CD4-positive, CD25-positive, alpha-beta regulatory T cell (primary cell): ENCODE measurements around the gene TSPYL6. TPM values are rescaled to one million over a fixed set of nuclear protein-coding genes. Genes with fewer than 3 reads are reported as not detected.
A peak's percentile ranks its signal among the peaks of the same experiment; 100 is the strongest.

Experiments
- ATAC-seq, 2 donors: fragments of 150-1000 bp; cut with Tn5 transposase; one replicate each; pipeline ENCODE4 v1.10.0; 2021; ENCODE audit warnings: low read depth in 2 of 2, moderate number of reproducible peaks in 2 of 2, moderate library complexity in 1 of 2
- DNase-seq, 3 donors: peaks; one replicate each; pipeline versions ENCODE4 v3.0.0 to v3.0.0-alpha.2; 2012 to 2022; ENCODE audit warnings: mixed read lengths in 1 of 3
- H3K27ac ChIP-seq: one replicate; pipeline ENCODE4 v1.7.0; 2013; ENCODE audit warnings: mild to moderate bottlenecking, low read length; ENCODE audit not compliant: insufficient read depth, poor library complexity, severe bottlenecking
- H3K27me3 ChIP-seq: one replicate; pipeline ENCODE4 v1.7.0; 2013; ENCODE audit warnings: low read length; ENCODE audit not compliant: control insufficient read depth, insufficient read depth
- H3K36me3 ChIP-seq: one replicate; pipeline ENCODE4 v1.7.0; 2013; ENCODE audit warnings: mild to moderate bottlenecking, low read length, moderate library complexity; ENCODE audit not compliant: control insufficient read depth, insufficient read depth
- H3K4me1 ChIP-seq: 2 replicates; pipeline ENCODE4 v1.7.0; 2013; ENCODE audit warnings: mild to moderate bottlenecking, low read length; ENCODE audit not compliant: insufficient read depth, control insufficient read depth, poor library complexity, severe bottlenecking
- H3K4me3 ChIP-seq: one replicate; pipeline ENCODE4 v1.7.0; 2013; ENCODE audit warnings: low read depth, mild to moderate bottlenecking, low read length, moderate library complexity
- H3K9me3 ChIP-seq, 2 experiments: 1 replicate in 1 of 2; 2 replicates in 1 of 2; pipeline ENCODE4 v1.7.0; 2013; ENCODE audit warnings: low read length in 2 of 2, mild to moderate bottlenecking in 1 of 2, moderate library complexity in 1 of 2; ENCODE audit not compliant: control insufficient read depth in 2 of 2
- H3K27ac Mint-ChIP-seq, 3 donors: one replicate each; pipeline ENCODE4 v1.8.0; 2020 to 2022; ENCODE audit warnings: mild to moderate bottlenecking in 3 of 3, mixed read lengths in 3 of 3, moderate library complexity in 2 of 3
- H3K27me3 Mint-ChIP-seq: one replicate; pipeline ENCODE4 v1.8.0; 2022; ENCODE audit warnings: mild to moderate bottlenecking, mixed read lengths
- H3K36me3 Mint-ChIP-seq: one replicate; pipeline ENCODE4 v1.8.0; 2020; ENCODE audit warnings: mixed read lengths
- H3K4me1 Mint-ChIP-seq, 4 donors: one replicate each; pipeline ENCODE4 v1.8.0; 2020 to 2022; ENCODE audit warnings: mixed read lengths in 4 of 4, mild to moderate bottlenecking in 1 of 4
- H3K4me3 Mint-ChIP-seq, 4 donors: one replicate each; pipeline ENCODE4 v1.8.0; 2020 to 2022; ENCODE audit warnings: mild to moderate bottlenecking in 4 of 4, mixed read lengths in 4 of 4, moderate library complexity in 3 of 4
- H3K9me3 Mint-ChIP-seq, 7 donors: one replicate each; pipeline ENCODE4 v1.8.0; 2020 to 2022; ENCODE audit warnings: mixed read lengths in 7 of 7, mild to moderate bottlenecking in 3 of 7, moderate library complexity in 2 of 7
- polyA plus RNA-seq, 4 donors: library from polyadenylated mRNA; unstranded; fragments of 300-500 nt; fragmentation: Illumina TruSeq; gene quantifications; one replicate each; pipeline ENCODE4 v1.2.3, GENCODE V29; 2021
- total RNA-seq: library from RNA; stranded (reverse); gene quantifications from one replicate; pipeline ENCODE4 v1.2.3, GENCODE V29; 2022

TSPYL6 gene
- total and polyA plus RNA-seq, 5 donors from 2014 or later = not detected

DNA sequence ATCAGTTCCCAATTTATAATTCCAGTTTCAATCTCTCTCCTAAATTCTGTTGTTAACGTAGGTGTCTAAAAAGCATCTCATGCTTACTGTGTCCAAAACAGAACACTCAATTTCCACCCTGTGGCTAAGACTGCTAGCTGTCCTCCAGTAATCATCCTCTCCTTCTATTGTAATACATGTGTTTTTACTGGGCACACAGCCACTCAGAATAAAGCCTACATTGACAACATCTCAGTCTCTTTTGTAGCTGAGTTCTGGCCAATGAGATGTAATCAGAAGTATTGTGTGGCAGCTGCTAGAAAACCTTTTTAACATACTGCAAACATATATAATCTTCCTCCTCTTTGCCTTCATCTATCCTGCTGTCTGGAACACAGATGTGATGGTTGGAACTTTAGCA lies 29.4 kb upstream of the TSPYL6 start:
- H3K36me3 Mint-ChIP-seq = peaks cover 14% of the 10 kb centered on the region
- peaks cover 0 to 5% (median 4%) of the 10 kb centered on the region in 4 donors for H3K4me1 Mint-ChIP-seq

DNA sequence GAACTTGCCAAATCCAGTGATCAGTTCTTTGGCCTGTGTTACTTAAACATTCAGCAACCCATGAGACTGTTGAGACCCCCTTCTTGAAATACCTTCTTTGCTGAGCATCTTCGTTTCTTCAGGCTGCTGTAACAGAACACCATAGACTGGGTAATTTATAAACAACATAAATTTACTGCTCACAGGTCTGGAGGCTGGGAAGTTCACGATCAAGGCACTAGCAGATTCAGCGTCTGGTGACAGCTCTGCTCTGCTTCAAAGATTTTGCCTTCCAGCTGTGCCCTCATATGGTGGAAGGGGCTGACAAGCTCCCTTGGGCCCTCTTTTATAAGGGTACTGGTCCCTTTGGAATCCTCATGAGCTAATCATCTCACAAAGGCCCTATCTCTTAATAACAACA lies 28.8 kb upstream of the TSPYL6 start:
- no peak for ATAC-seq

More for the DNA sequence above, 29.4 kb upstream of the TSPYL6 start:
- H3K4me3 Mint-ChIP-seq = no peak overlapping the region
- no peaks in the 10 kb centered on the region for H3K27me3 Mint-ChIP-seq
- peaks cover 0 to 4% (median 0%) of the 10 kb centered on the region in 7 donors for H3K9me3 Mint-ChIP-seq
- H3K36me3 ChIP-seq = no peaks in the 10 kb centered on the region
- H3K4me3 ChIP-seq = no peak overlapping the region
- H3K27ac ChIP-seq = no peak overlapping the region
- ATAC-seq (no peak), DNase-seq (no peak)
- H3K9me3 ChIP-seq = no peaks in the 10 kb centered on the region
- H3K4me1 ChIP-seq = no peaks in the 10 kb centered on the region
- no peaks in the 10 kb centered on the region for H3K27me3 ChIP-seq
- no peak overlapping the region for H3K27ac Mint-ChIP-seq

DNA sequence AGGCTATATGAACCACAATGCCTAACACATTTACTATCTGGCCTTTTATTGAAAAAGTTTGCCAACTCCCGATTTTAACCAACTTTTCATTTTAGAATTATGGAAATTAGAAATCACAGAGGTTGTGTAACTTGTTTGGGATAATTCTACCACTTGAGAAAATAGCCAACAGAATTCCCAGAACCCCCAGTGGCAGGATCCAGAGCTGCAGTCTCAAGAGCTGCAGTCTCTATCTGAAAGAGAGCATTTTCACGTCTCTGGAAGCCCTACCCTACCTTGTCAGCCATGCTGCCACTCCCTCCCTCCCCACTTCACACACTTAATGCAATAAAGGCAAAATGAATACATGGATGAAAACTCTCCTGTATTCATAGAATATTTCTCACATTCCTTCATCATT lies 23.4 kb upstream of the TSPYL6 start:
- H3K27me3 Mint-ChIP-seq = no peaks in the 10 kb centered on the region
- no peak overlapping the region for H3K4me3 Mint-ChIP-seq
- H3K36me3 ChIP-seq = no peaks in the 10 kb centered on the region
- H3K9me3 ChIP-seq = no peaks in the 10 kb centered on the region
- H3K27ac ChIP-seq = no peak overlapping the region
- no peaks in the 10 kb centered on the region for H3K4me1 ChIP-seq
- H3K9me3 Mint-ChIP-seq = peaks cover 0 to 2% (median 0%) of the 10 kb centered on the region in 7 donors
- ATAC-seq = no peak
- H3K27ac Mint-ChIP-seq = no peak overlapping the region
- H3K36me3 Mint-ChIP-seq = peaks cover 3% of the 10 kb centered on the region
- DNase-seq = no peak
- H3K4me3 ChIP-seq = no peak overlapping the region
- no peaks in the 10 kb centered on the region for H3K27me3 ChIP-seq
- H3K4me1 Mint-ChIP-seq = peaks cover 0 to 5% (median 5%) of the 10 kb centered on the region in 4 donors

More for the DNA sequence above, 28.8 kb upstream of the TSPYL6 start:
- peaks cover 0 to 4% (median 0%) of the 10 kb centered on the region in 7 donors for H3K9me3 Mint-ChIP-seq
- no peak overlapping the region for H3K4me3 ChIP-seq
- no peaks in the 10 kb centered on the region for H3K36me3 ChIP-seq
- H3K27me3 ChIP-seq = no peaks in the 10 kb centered on the region
- H3K4me3 Mint-ChIP-seq = no peak overlapping the region
- H3K9me3 ChIP-seq = no peaks in the 10 kb centered on the region
- H3K36me3 Mint-ChIP-seq = peaks cover 14% of the 10 kb centered on the region
- no peaks in the 10 kb centered on the region for H3K27me3 Mint-ChIP-seq
- peaks cover 0 to 5% (median 5%) of the 10 kb centered on the region in 4 donors for H3K4me1 Mint-ChIP-seq
- no peak overlapping the region for H3K27ac Mint-ChIP-seq
- no peaks in the 10 kb centered on the region for H3K4me1 ChIP-seq
- H3K27ac ChIP-seq = no peak overlapping the region
- DNase-seq = no peak

DNA sequence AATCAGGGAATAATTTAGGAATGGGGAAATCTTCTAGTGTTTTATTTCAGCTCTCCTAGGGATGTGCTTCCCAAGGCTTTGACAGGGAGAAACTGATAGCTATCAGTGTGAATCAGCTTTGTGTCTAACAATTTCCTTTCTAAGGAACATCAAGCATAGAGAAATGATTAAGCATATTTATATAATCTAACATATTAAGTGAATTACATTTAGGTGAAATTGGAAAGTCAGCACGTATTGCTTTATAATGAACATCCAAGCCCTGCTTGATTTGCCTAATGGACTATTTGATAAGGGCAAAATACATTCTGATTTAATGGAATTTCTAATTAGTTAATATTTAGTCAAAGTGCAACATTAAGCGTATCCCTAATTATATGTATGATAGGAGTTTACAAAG lies 19.5 kb upstream of the TSPYL6 start:
- Histone ChIP-seq H3K9me3 (no peaks in the 10 kb centered on the region), H3K27ac (no peak overlapping the region), H3K4me1 (no peaks in the 10 kb centered on the region), H3K4me3 (no peak overlapping the region), H3K36me3 (no peaks in the 10 kb centered on the region), H3K27me3 (no peaks in the 10 kb centered on the region)
- no peak for DNase-seq
- H3K36me3 Mint-ChIP-seq = peaks cover 13% of the 10 kb centered on the region
- H3K27me3 Mint-ChIP-seq = no peaks in the 10 kb centered on the region
- H3K4me3 Mint-ChIP-seq = no peak overlapping the region
- no peak overlapping the region for H3K27ac Mint-ChIP-seq
- no peak for ATAC-seq
- H3K9me3 Mint-ChIP-seq = peaks cover 0 to 3% (median 0%) of the 10 kb centered on the region in 7 donors
- peaks cover 0 to 15% (median 3%) of the 10 kb centered on the region in 4 donors for H3K4me1 Mint-ChIP-seq

DNA sequence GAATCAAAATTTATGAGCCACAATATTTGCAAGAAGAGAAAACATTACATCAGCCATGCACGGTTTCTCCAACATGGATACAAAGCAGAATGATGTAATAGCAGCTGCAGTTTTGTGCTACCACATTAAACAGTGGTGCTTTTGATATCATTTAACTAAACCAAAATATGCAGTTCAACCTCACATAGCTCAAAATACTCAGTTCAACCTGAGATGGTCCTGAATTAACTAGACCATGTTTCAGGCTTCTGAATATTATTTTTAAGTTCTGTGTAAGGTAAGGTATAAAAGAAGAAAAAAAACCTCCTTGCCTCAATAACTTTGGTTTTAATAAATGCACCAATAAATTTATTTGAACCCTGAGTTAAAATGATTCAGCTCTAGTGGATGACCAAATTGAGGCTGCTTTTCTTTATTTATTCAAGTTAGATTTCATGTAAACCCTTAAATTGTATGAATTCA lies 18.8 kb upstream of the TSPYL6 start:
- Mint-ChIP-seq H3K9me3 (peaks cover 0 to 3% (median 0%) of the 10 kb centered on the region in 7 donors), H3K27ac (no peak overlapping the region), H3K27me3 (no peaks in the 10 kb centered on the region), H3K36me3 (peaks cover 13% of the 10 kb centered on the region), H3K4me1 (peaks cover 0 to 13% (median 3%) of the 10 kb centered on the region in 4 donors), H3K4me3 (no peak overlapping the region)
- H3K4me3 ChIP-seq = no peak overlapping the region
- ATAC-seq = no peak
- DNase-seq = no peak
- H3K36me3 ChIP-seq = no peaks in the 10 kb centered on the region
- H3K4me1 ChIP-seq = no peaks in the 10 kb centered on the region
- H3K9me3 ChIP-seq = no peaks in the 10 kb centered on the region
- H3K27ac ChIP-seq = no peak overlapping the region
- H3K27me3 ChIP-seq = no peaks in the 10 kb centered on the region

DNA sequence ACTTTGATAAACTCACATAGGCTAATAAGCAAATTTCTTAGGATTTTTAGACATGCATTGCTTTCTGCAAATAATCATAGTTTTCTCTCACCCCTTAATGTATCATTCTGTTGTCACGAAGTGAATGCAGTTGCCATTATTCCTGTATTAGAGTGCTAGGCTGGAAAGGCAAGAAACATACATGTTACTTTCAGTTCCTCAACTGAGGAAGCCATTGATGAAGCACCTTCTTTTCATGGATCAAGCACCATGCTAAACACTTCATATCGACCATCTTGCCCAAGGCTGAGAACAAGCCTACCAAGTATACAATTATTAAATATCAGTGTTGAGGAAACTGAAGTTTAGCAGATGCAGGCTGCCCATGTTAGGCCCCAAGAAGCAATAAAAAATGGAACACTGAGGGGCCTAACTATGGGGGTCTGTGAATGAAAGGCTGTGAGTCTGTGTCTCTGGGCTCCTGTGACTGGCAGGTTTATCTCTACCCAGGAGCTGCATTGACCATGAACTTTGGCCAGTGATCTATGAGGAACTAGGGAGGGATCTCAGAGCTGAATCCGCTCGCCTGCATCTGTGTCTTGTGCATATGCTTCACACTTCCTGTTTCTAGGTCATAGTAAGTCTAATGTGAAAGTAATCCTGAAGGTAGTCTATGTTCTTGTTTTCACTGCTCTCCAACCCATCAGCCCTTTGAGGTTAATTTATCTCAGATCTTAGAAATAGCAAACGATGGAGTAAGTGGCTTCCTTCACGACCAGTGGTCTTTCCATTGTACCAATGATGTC lies 16.0 kb upstream of the TSPYL6 start:
- Mint-ChIP-seq H3K4me3 (peak overlapping the region in 1 of 4 donors; percentile 21), H3K36me3 (peaks cover 13% of the 10 kb centered on the region), H3K27me3 (no peaks in the 10 kb centered on the region), H3K4me1 (peaks cover 0 to 13% (median 3%) of the 10 kb centered on the region in 4 donors), H3K9me3 (peaks cover 0 to 3% (median 0%) of the 10 kb centered on the region in 7 donors), H3K27ac (no peak overlapping the region)
- Histone ChIP-seq H3K27ac (no peak overlapping the region), H3K9me3 (no peaks in the 10 kb centered on the region), H3K4me3 (no peak overlapping the region), H3K27me3 (no peaks in the 10 kb centered on the region), H3K36me3 (no peaks in the 10 kb centered on the region), H3K4me1 (no peaks in the 10 kb centered on the region)
- ATAC-seq (peak in 1 of 2 donors; percentile 60), DNase-seq (peak in 1 of 3 donors; percentile 44)

DNA sequence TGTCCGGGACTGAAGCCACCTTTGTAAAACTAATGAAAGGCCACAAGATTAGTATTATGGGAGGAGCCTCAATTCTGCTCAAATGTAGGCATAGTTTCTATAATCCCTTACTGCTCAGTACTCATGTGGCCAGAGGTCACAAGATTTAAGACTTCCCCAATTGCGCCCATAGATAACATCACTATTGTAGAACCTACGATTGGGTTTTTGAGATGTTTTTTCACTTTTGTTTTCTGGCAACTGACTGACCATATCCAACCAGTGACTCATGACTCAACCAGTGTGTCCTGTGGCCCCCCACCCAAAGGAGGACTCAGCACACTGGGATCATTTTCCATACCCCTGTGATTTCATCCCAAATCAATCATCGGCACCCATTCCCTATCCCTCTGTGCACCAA lies 15.2 kb upstream of the TSPYL6 start:
- Mint-ChIP-seq H3K4me3 (peak overlapping the region in 1 of 4 donors; percentile 21), H3K9me3 (peaks cover 0 to 3% (median 0%) of the 10 kb centered on the region in 7 donors), H3K36me3 (peaks cover 13% of the 10 kb centered on the region), H3K27ac (no peak overlapping the region), H3K4me1 (peaks cover 0 to 13% (median 3%) of the 10 kb centered on the region in 4 donors), H3K27me3 (no peaks in the 10 kb centered on the region)
- H3K4me1 ChIP-seq = no peaks in the 10 kb centered on the region
- DNase-seq (no peak), ATAC-seq (no peak)
- H3K27me3 ChIP-seq = no peaks in the 10 kb centered on the region
- H3K9me3 ChIP-seq = no peaks in the 10 kb centered on the region
- H3K27ac ChIP-seq = no peak overlapping the region
- H3K36me3 ChIP-seq = no peaks in the 10 kb centered on the region
- no peak overlapping the region for H3K4me3 ChIP-seq
